ENCODE measurements around the gene XIRP2. TPM values are rescaled to one million over a fixed set of nuclear protein-coding genes. Genes with fewer than 3 reads are reported as not detected.

Gene XIRP2
- total RNA-seq, 4 donors from 2014 or later: 0.27 TPM; not detected in 3

GRCh38 chr2:167144179-167144898, 256.1 kb downstream of the XIRP2 start:
- intact Hi-C loops (cut with DNase I; ENCODE audit: low total_unique reads) (no loop called here), in situ Hi-C loops (cut with MboI; ENCODE audit: low pct_ligation_motif_present in 1 of 4, low pct_unique_long_range_greater_than_20kb in 1 of 4, low sequenced_read_pairs in 3 of 4) (no loop called here)
- Histone ChIP-seq H3K4me1 (no peaks in the 10 kb centered on the region), H3K9me3 (no peaks in the 10 kb centered on the region), H3K36me3 (no peaks in the 10 kb centered on the region), H3K27me3 (no peaks in the 10 kb centered on the region), H3K4me3 (no peak overlapping the region), H3K27ac (no peak overlapping the region)
- no peak for DNase-seq
- TF ChIP-seq POLR2AphosphoS5 (IDR thresholded peaks at IDR 0.05): no peak
- TF ChIP-seq EP300 (IDR thresholded peaks at IDR 0.05; ENCODE audit: low read depth): no peak
- TF ChIP-seq, protein P1, sequence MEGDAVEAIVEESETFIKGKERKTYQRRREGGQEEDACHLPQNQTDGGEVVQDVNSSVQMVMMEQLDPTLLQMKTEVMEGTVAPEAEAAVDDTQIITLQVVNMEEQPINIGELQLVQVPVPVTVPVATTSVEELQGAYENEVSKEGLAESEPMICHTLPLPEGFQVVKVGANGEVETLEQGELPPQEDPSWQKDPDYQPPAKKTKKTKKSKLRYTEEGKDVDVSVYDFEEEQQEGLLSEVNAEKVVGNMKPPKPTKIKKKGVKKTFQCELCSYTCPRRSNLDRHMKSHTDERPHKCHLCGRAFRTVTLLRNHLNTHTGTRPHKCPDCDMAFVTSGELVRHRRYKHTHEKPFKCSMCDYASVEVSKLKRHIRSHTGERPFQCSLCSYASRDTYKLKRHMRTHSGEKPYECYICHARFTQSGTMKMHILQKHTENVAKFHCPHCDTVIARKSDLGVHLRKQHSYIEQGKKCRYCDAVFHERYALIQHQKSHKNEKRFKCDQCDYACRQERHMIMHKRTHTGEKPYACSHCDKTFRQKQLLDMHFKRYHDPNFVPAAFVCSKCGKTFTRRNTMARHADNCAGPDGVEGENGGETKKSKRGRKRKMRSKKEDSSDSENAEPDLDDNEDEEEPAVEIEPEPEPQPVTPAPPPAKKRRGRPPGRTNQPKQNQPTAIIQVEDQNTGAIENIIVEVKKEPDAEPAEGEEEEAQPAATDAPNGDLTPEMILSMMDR (IDR thresholded peaks at IDR 0.05): no peak
- no peak for TF ChIP-seq POLR2A (IDR thresholded peaks at IDR 0.05)
- WGBS, 2 donors (ENCODE audit: low coverage in 1 of 2): 44 to 49% methylated on average over 5 of the region's 5 CpGs

- H3K27ac ChIP-seq: no peak overlapping the region
- H3K36me3 ChIP-seq: no peaks in the 10 kb centered on the region
- no peaks in the 10 kb centered on the region for H3K4me1 ChIP-seq
- TF ChIP-seq POLR2A (IDR thresholded peaks at IDR 0.05) (no peak), POLR2AphosphoS5 (IDR thresholded peaks at IDR 0.05) (no peak), EP300 (IDR thresholded peaks at IDR 0.05; ENCODE audit: low read depth) (no peak)
- TF ChIP-seq, protein P1 (IDR thresholded peaks at IDR 0.05): no peak
- no peaks in the 10 kb centered on the region for H3K9me3 ChIP-seq
- in situ Hi-C loops (cut with MboI; ENCODE audit: low pct_ligation_motif_present in 1 of 4, low pct_unique_long_range_greater_than_20kb in 1 of 4, low sequenced_read_pairs in 3 of 4): no loop called here
- no peak overlapping the region for H3K4me3 ChIP-seq
- 16 to 34% methylated on average over 5 to 6 of the region's 6 CpGs for WGBS, 2 donors (ENCODE audit: low coverage in 1 of 2)
- intact Hi-C loops (cut with DNase I; ENCODE audit: low total_unique reads): no loop called here
- no peak for DNase-seq
- no peaks in the 10 kb centered on the region for H3K27me3 ChIP-seq
Observed at GRCh38 chr2:167147271-167147941, 259.1 kb downstream of the XIRP2 start.

GRCh38 chr2:167151894-167152293, 263.6 kb downstream of the XIRP2 start:
- 88% methylated on average over 1 of the region's 1 CpG; no CpG with 5 or more reads in 1 of the 2 donors for WGBS, 2 donors (ENCODE audit: low coverage in 1 of 2)

DNA sequence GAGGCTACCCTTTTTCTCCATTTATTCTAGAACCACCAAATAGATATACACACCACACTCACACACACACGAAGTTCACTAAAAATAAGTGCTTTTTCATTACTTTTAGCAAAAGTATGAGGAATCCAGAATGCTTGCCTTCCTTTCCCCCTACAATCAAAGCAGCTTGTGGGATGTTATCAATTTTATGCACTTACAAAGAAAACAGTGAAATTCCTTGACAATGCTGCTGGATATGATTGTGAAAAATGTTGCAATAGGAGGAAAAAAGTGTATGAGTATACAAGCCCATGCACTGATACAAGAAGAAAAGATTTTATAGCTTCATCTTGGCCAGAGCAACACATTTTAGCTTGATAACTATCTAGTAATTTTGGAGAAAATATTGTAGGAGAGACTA, 269.2 kb downstream of the XIRP2 start:
- Histone ChIP-seq H3K4me3 (no peak overlapping the region), H3K27me3 (no peaks in the 10 kb centered on the region), H3K9me3 (no peaks in the 10 kb centered on the region), H3K4me1 (no peaks in the 10 kb centered on the region), H3K36me3 (no peaks in the 10 kb centered on the region), H3K27ac (no peak overlapping the region)
- no peak for DNase-seq
- 17 to 24% methylated on average over 1 of the region's 1 CpG for WGBS, 2 donors (ENCODE audit: low coverage in 1 of 2)
- intact Hi-C loops (cut with DNase I; ENCODE audit: low total_unique reads) (no loop called here), in situ Hi-C loops (cut with MboI; ENCODE audit: low pct_ligation_motif_present in 1 of 4, low pct_unique_long_range_greater_than_20kb in 1 of 4, low sequenced_read_pairs in 3 of 4) (no loop called here)
- no peak for TF ChIP-seq EP300 (IDR thresholded peaks at IDR 0.05; ENCODE audit: low read depth)
- TF ChIP-seq POLR2A (IDR thresholded peaks at IDR 0.05): no peak
- TF ChIP-seq, protein P1 (IDR thresholded peaks at IDR 0.05): no peak
- no peak for TF ChIP-seq POLR2AphosphoS5 (IDR thresholded peaks at IDR 0.05)

More at GRCh38 chr2:167151894-167152293, 263.6 kb downstream of the XIRP2 start:
- Histone ChIP-seq H3K36me3 (no peaks in the 10 kb centered on the region), H3K4me1 (no peaks in the 10 kb centered on the region), H3K4me3 (no peak overlapping the region), H3K27me3 (no peaks in the 10 kb centered on the region), H3K9me3 (no peaks in the 10 kb centered on the region), H3K27ac (no peak overlapping the region)
- in situ Hi-C loops (cut with MboI; ENCODE audit: low pct_ligation_motif_present in 1 of 4, low pct_unique_long_range_greater_than_20kb in 1 of 4, low sequenced_read_pairs in 3 of 4): no loop called here
- no peak for DNase-seq
- intact Hi-C loops (cut with DNase I; ENCODE audit: low total_unique reads): no loop called here
- TF ChIP-seq POLR2AphosphoS5 (IDR thresholded peaks at IDR 0.05) (no peak), EP300 (IDR thresholded peaks at IDR 0.05; ENCODE audit: low read depth) (no peak), POLR2A (IDR thresholded peaks at IDR 0.05) (no peak)
- TF ChIP-seq, protein P1 (IDR thresholded peaks at IDR 0.05): no peak

All from transverse colon (tissue), 4 donors.